RWPE2 (cell line): ENCODE data around the gene PHEX.

Experiments
- ATAC-seq: fragments of 200-7000 bp; cut with Tn5 transposase; 3 replicates; pipeline ENCODE4 v1.9.1; 2021; ENCODE audit warnings: low read depth
- DNase-seq: peaks from one replicate; pipeline ENCODE4 v3.0.0-alpha.2; 2020; ENCODE audit warnings: low spot score
- H3K27ac ChIP-seq: fragments of 450-650 bp; 2 replicates; pipeline ENCODE4 v1.5.1; 2017; ENCODE audit warnings: mild to moderate bottlenecking; ENCODE audit not compliant: poor library complexity, severe bottlenecking
- H3K27me3 ChIP-seq: fragments of 250-450 bp; sonication (Bioruptor Pico); 2 replicates; pipeline ENCODE4 v1.5.1; 2021; ENCODE audit warnings: mild to moderate bottlenecking, moderate library complexity; ENCODE audit not compliant: insufficient read depth, poor library complexity, severe bottlenecking
- H3K36me3 ChIP-seq: fragments of 250-450 bp; sonication (Bioruptor Pico); 2 replicates; pipeline ENCODE4 v1.5.1; 2020; ENCODE audit warnings: low read depth, mild to moderate bottlenecking, moderate library complexity
- H3K4me1 ChIP-seq: fragments of 250-450 bp; sonication (Bioruptor Pico); 2 replicates; pipeline ENCODE4 v1.5.1; 2021; ENCODE audit warnings: mild to moderate bottlenecking, moderate library complexity; ENCODE audit not compliant: insufficient read depth, poor library complexity, severe bottlenecking
- H3K4me3 ChIP-seq: fragments of 250-450 bp; sonication (Bioruptor Pico); 2 replicates; pipeline ENCODE4 v1.5.1; 2021; ENCODE audit warnings: mild to moderate bottlenecking, moderate library complexity; ENCODE audit not compliant: severe bottlenecking
- H3K9me3 ChIP-seq: fragments of 250-450 bp; sonication (Bioruptor Pico); 2 replicates; pipeline ENCODE4 v1.5.1; 2021; ENCODE audit warnings: mild to moderate bottlenecking, moderate library complexity; ENCODE audit not compliant: severe bottlenecking
- CTCF ChIP-seq: fragments of 450-650 bp; IDR thresholded peaks from one replicate; pipeline ENCODE4 v1.5.1; 2017; ENCODE audit warnings: mild to moderate bottlenecking, moderate library complexity; ENCODE audit not compliant: poor library complexity, severe bottlenecking

PHEX gene

GRCh38 chrX:22097012-22097694 is 65.0 kb downstream of the PHEX start:
- DNase-seq: no peak
- Histone ChIP-seq H3K36me3 (no peaks in the 10 kb centered on the region), H3K4me1 (no peaks in the 10 kb centered on the region), H3K27ac (peak overlapping the region; percentile 59), H3K9me3 (no peaks in the 10 kb centered on the region), H3K27me3 (no peaks in the 10 kb centered on the region), H3K4me3 (no peak overlapping the region)
- peak; percentile 97 for ATAC-seq
- no peak for TF ChIP-seq CTCF

- H3K4me3 ChIP-seq: no peak overlapping the region
- TF ChIP-seq CTCF: no peak
- no peak for ATAC-seq
- no peaks in the 10 kb centered on the region for H3K9me3 ChIP-seq
- DNase-seq: no peak
- H3K4me1 ChIP-seq: no peaks in the 10 kb centered on the region
- H3K36me3 ChIP-seq: no peaks in the 10 kb centered on the region
- H3K27me3 ChIP-seq: no peaks in the 10 kb centered on the region
- no peak overlapping the region for H3K27ac ChIP-seq
Measured at GRCh38 chrX:22105231-22105630, 73.1 kb downstream of the PHEX start.

- no peak for TF ChIP-seq CTCF
- ATAC-seq: no peak
Measured at GRCh38 chrX:22105971-22106370, 73.8 kb downstream of the PHEX start.

GRCh38 chrX:22109442-22109841 is 77.3 kb downstream of the PHEX start:
- no peak for DNase-seq
- Histone ChIP-seq H3K4me1 (no peaks in the 10 kb centered on the region), H3K27me3 (no peaks in the 10 kb centered on the region), H3K27ac (no peak overlapping the region), H3K36me3 (no peaks in the 10 kb centered on the region), H3K9me3 (no peaks in the 10 kb centered on the region), H3K4me3 (no peak overlapping the region)
- ATAC-seq: peak; percentile 71; the same call in 2 of the 3 replicates
- no peak for TF ChIP-seq CTCF

More at GRCh38 chrX:22105971-22106370, 73.8 kb downstream of the PHEX start:
- H3K4me1 ChIP-seq: no peaks in the 10 kb centered on the region
- no peaks in the 10 kb centered on the region for H3K27me3 ChIP-seq
- H3K36me3 ChIP-seq: no peaks in the 10 kb centered on the region
- no peak overlapping the region for H3K27ac ChIP-seq
- H3K4me3 ChIP-seq: no peak overlapping the region
- DNase-seq: no peak
- no peaks in the 10 kb centered on the region for H3K9me3 ChIP-seq

GRCh38 chrX:22110729-22111494 is 78.8 kb downstream of the PHEX start:
- no peaks in the 10 kb centered on the region for H3K9me3 ChIP-seq
- no peaks in the 10 kb centered on the region for H3K27me3 ChIP-seq
- no peaks in the 10 kb centered on the region for H3K36me3 ChIP-seq
- DNase-seq (no peak), ATAC-seq (no peak)
- no peaks in the 10 kb centered on the region for H3K4me1 ChIP-seq
- no peak overlapping the region for H3K27ac ChIP-seq
- no peak overlapping the region for H3K4me3 ChIP-seq
- TF ChIP-seq CTCF: no peak
